Activated CD4-positive, alpha-beta T cell treated with anti-CD3 and anti-CD28 coated beads, Interleukin-2, Interleukin-4, amounts not matched to agents 100 ng/mL and 50 ng/mL, durations not matched to agents 16 hours and 8 hours (primary cell): Measurements from ENCODE around the gene TEAD2.
"Not testable (repeated sequence)": the region's sequence is repeated elsewhere in the genome, so short reads cannot be mapped to it uniquely, and the experiment has no call there.

Experiments used
- DNase-seq: peaks from one replicate; pipeline ENCODE4 v3.0.0-alpha.2; 2020; ENCODE audit warnings: low spot score

Gene TEAD2

DNA sequence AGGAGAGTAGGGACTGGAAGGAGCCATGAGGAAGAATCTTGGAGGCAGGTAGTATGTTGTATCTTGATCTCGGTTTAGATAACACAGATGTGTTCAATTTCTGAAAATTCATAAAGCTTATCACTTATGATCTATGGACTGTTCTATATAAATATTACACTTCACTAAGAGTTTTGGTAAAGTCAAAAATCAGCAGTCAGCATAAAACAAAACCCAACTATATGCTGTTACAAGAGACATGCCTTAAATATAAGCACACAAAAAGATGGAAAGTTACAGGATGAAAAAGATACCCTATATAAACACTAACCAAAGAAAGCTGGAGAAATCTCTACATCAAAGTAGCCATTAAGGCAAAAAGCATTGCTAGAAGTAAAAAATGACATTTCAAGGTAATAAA lies 21.4 kb upstream of the TEAD2 start:
- DNase-seq = no peak

DNA sequence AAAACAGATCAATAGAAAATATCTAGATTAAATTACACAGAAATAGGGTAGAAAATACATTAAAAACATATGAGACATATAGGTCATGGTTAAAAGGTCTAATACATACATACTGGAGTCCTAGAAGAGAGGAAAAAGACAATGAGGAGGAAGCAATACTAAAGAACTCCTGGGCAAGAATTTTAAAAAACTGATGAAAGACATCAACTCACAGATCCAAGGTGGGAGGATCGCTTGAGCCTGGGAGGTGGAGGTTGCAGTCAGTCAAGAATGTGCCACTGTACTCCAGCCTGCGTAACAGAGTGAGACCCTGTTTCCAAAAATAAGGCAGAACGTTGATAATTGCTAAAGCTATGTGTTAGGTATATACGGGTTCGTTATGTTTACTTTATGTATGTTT lies 20.4 kb upstream of the TEAD2 start:
- no peak for DNase-seq

DNA sequence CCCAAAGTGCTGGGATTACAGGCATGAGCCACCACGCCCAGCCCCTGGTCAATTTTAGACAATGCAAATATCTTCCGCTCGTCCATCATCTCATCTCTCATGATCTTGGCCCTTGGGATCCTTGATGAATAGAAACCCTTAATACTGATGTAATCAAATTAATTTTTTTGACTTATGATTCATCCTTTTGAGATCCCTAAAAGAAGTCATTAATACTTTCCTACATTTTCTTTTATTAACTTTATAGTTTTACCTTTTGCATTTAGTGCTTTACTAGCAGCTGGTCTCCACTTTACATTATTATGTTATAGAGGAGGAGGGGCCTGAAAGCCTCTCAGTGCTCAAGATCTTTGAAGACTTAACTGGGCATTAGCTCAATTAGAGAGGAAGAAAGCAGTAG lies 18.2 kb upstream of the TEAD2 start:
- DNase-seq = no peak

DNA sequence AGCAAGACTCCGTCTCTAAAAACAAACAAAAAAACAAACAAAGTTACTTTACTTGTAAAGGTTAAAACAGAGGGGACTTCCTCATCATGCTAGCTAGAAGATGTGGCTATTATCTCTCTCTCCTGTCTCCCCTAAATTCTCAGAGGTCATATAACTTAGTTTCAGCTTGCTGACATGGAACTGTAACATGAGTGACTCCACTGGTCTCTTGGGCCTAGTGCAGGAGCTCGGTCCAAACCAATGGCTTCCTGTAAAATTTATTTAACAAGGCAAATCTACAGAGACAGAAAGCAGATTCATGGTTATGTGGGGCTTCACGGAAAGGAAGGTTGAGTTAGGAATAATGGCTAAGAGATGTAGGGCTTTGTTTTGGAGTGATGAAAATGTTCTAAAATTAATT lies 16.3 kb upstream of the TEAD2 start:
- DNase-seq = no peak

DNA sequence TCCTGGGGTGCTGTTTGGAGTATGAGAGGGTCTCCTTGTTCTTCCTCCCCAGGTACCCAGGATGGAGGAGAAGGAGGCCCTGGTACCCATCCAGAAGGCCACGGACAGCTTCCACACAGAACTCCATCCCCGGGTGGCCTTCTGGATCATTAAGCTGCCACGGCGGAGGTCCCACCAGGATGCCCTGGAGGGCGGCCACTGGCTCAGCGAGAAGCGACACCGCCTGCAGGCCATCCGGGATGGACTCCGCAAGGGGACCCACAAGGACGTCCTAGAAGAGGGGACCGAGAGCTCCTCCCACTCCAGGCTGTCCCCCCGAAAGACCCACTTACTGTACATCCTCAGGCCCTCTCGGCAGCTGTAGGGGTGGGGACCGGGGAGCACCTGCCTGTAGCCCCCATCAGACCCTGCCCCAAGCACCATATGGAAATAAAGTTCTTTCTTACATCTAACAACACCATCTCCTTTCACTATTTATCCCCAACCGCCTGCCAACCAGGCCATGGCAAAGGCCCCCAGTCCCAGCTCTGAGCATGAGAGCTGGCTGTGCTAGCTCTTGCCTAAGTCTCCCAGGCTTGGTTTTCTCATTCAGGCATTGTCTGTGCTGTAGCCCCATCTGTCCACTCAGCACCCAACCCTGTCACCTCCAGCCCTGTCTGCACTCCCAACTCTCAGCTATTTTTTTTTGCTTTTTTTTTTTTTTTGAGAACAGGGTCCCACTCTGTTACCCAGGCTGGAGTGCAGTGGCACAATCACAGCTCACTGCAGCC lies 12.6 kb upstream of the TEAD2 start:
- no peak for DNase-seq

DNA sequence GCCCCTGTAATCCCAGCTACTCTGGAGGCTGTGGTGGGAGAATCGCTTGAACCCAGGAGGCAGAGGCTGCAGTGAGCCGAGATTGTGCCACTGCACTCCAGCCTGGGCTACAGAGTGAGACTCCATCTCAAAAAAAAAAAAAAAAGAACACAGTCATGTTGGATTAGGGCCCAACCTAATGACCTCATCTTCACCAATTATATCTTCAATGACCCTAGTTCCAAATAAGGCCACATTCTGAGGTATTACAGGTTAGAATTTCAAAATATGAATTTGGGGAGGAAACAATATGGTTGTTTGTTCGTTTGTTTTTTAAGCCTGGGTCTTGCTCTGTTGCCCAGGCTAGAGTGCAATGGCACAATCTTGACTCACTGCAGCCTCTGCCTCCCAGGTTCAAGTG lies 11.0 kb upstream of the TEAD2 start:
- not testable (repeated sequence) for DNase-seq

DNA sequence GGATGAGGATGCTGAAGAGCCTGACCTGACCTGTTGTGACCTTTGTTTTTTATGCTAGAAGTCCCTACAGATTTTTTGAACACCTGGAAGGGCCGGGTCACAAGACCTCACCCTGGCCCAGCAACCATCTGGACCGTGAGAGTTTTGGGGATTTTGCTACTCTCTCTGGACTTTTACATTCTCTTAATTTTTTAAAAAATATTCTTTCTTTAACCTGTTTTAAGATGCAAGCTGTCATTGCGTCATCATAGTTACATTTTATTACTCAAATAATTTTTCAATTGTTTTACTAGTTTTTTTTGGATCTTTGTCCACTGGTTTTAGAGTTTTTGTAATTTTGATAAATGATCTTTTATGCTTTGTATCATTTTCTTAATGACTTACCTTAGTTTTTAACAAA lies 9.0 kb upstream of the TEAD2 start:
- no peak for DNase-seq

DNA sequence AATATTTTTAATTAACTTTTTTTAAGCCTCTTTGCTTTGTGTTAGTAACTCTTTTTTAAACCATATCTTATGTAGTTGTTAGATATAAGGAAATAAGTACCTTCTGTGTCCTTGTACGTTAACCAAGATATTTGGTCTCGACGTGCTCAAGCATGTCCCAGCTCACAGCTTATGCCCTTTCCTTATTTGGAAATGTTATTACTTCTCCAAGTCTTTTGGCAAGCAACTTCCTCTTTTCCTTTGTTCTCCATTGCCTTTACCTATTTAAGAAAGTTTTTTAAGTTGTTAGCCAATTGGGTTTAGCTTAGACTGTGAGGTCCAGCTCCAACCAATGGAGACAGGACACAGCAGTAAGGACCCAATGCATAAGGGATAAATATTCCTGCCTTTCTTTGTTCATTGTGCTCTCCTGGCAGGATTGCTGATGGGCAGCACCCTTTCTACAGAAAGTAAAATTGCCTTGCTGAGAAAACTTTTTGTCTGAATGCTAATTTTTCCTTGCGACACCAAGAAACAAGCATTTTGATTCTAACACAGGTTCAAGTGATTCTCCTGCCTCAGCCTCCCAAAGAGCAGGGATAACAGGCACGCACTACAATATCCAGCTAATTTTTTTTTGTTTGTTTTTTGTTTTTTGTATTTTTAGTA lies 6.6 kb upstream of the TEAD2 start:
- DNase-seq = no peak

DNA sequence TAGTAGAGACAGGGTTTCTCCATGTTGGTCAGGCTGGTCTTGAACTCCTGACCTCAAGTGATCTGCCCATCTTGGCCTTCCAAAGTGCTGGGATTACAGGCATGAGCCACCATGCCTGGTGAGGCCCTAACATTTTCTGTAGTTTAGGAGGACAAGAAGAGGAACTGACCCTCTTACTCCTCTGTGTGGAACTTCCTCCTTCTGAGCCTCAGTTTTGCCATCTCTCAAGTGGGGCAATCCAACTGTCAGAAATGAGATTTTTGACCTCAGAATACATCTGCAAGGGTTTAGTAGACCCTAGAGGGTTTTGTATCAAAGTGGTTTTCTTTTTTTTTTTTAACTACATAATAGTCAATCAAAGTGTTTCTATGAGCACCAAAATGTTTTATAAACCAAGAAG lies 3.9 kb upstream of the TEAD2 start:
- no peak for DNase-seq

DNA sequence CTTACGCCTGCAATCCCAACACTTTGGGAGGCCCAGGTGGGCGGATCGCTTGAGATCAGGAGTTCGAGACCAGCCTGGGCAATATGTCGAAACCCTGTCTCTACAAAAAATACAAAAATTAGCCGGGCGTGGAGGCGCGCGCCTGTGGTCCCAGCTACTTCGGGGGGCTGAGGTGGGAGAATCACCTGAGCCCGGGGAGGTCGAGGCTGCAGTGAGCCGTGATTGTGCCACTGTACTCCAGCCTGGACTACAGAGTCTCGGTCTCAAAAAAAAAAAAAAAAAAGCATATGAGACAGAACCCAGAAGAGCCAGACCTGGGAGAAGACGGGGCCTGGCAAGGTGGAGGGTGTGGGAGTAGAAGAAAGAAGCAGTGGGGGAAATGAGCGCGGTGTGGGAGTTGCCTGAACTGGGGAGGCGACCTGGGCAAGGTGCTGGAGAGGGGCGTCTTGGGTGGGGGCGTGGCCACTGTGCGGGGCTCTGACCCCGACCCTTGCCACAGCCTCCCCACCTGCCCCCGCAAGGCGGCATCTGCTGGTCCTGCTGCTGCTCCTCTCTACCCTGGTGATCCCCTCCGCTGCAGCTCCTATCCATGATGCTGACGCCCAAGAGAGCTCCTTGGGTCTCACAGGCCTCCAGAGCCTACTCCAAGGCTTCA lies 2.0 kb upstream of the TEAD2 start:
- no peak for DNase-seq

DNA sequence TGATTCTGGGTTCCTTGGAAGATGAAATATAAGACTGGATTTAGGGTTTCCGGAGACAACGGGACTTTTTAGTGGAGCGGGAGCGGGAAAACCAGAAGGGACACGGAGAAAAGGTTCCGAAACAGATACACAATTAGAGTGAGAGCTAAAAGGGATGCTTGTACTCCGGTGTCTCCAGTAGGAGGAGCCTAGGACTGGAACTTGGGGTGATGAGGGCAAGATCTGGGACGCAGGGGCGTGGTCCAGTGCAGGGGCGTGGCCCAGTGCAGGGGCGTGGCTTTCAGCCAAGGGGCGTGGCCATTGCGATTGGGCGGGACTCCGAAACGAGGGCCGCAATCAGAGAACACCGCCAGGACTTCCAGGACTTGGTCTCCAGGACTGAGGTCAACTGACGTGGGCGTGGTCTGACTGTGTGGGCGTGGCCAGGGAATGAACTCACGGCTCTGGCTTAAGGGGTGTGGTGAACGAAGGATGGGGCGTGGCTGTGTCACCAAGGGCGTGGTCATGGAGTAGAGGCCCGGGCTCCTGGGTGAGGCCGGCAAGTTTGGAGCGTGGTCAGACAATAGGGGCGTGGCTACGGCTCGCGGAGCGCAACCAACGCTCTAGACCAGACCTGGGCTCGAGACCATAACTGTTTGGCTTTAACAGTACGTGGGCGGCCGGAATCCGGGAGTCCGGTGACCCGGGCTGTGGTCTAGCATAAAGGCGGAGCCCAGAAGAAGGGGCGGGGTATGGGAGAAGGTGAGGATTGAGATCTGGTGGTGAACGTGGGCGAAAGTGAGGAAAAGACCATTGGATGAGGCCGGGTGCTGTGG lies 1.3 kb upstream of the TEAD2 start, which contains the start of gene DKKL1:
Gene DKKL1 (plus strand): TSS at position 610 of the 815 bp plus-strand sequence. CDS start 122 bp downstream, at position 732.
- peak; percentile 76 for DNase-seq

DNA sequence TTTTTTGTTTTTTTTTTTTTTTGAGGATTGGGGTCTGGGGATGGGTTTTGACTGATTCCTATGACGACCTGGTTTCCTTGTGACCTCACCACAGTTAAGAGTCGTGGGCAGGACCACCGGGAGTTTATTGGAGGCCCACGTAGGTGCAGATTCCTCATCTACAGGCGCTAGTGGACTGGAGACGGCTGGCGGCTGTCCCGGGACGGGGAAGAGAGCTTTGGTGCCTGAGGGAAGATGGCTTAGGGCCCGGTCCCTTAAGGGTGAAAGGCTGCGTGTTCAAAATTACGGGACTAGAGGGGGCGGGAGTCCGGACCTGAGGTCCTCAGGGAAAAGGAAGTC lies 682 bp upstream of the TEAD2 start:
- DNase-seq = no peak

DNA sequence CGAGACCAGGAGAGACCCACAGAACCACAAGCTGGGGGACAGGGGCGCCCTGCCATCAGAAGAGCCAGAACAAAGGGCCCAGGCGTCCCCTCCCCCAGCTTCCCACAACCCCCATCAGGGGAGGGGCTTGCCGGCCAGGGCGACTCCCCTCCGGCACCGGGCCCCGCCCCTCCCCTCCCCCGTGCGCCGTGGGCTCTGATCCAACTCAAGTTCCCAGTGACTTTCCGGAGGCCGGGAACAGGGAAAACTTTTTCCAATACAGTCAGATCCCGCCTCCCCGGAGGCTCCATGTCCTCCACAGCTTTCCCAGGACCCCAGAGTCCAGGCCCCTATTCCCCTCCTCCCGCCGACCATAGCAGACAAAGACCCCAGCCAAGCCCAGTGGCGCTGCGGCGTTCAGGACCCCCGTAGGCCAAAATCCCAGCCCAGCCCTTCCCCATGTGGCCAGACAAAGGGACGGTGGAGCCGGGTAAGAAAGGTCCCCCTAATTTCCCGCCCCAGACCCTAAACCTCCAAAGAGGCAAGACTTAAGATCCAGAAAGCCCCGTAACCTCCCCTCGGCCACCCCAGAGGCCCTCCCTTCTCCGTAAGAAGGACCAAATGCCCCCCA lies 673 bp downstream of the TEAD2 start:
- DNase-seq = no peak

DNA sequence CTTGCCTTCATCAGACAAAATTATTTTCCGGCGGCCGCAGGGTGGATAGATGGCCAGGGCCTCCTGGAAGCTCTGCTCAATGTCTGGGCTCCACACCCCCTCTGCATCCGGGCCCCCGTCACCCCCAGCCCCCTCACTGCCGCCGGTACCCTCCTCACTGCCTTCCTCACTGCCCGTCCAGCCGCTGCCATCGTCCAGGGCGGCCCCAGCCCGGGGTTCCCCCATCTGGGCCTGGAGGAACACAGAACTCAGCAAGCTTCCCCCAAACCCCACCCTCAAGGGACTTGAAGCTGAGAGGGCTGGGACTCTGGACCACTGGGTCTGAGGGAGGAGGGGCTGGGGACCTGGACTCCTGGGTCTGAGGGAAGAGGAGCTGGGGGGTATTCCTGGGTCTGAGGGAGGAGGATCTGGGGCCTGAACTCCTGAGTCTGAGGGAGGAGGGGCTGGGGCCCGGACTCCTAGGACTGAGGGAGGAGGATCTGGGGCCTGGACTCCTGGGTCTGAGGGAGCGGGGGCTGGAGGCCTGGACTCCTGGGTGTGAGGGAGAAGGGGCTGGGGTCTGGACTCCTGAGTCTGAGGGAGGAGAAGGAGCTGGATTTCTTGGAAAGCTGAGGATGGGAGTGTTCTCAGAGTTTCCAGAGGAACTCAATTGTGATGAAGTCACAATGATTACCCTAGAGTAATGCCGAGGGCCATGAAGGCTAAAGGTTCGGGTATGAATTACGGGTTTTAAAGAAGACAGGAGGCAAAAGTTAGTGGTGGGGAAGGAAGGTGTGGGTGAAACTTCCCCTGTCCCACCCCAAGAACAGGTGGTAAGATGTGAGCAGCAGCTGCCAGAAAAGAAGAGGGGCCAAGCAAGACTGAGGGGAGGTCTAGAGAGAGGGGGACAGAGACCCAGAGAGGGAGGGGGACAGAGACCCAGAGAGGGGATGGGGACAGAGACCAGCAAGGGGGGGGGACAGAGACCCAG lies 2.1 kb downstream of the TEAD2 start:
- DNase-seq = no peak

DNA sequence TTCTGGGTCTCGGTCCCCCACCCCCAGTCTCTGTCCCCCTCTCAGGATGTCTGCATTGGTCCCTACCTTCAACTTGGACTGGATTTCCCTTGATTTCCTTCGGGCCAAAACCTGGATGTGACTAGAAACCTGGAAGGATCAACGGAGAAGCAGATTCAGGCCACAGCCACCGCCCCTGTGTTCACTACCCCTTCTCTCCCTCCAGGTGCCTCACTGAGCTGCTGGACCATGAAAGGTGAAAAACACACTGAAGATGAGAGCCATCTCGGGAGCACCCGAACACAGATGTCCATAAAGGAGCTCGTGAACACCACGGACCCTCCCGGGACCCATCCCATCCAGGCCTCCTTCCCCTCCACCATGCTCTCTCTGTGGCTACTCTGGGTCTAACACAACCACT lies 5.0 kb downstream of the TEAD2 start:
- DNase-seq = no peak

DNA sequence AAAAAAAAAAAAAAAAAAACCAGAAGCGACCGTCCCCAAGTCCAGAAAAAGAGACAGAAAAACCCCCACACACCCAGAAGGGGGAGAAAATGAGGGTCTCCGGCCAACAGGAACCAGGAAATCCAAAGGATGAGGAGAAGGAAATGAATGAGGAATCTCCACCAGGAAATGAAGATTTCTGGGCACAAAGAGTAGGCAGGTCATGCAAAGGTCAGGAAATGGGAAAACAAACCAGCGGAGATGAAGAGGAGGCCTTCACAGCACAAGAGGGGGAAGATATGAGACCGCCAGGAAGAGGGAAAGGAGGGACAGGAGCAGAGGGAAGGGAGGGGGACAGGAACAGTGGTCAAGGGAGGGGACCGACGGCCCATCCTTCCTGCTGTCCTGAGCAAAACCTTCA lies 5.8 kb downstream of the TEAD2 start:
- DNase-seq = no peak

DNA sequence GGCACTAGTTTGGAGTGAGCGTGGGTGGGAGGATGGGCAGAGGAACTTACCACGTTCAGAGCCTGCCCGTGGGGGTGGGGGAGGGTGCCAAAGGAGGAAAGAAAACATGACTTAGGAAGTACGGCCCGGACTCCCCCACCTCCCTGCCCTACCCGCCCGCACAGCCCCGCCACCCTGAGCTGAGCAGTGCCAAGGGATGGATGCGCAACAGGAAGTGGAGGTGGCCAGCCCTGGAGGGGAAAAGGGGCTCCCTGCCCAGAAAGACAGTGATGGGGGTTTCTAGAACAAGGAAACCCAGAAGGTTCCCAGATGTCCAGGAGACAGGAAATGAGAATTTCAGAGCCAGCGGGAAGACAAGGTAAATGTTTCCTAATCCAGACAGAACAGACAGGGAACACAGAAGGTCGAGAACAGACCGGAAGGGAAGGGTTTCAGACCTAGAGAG lies 6.3 kb downstream of the TEAD2 start:
- no peak for DNase-seq

DNA sequence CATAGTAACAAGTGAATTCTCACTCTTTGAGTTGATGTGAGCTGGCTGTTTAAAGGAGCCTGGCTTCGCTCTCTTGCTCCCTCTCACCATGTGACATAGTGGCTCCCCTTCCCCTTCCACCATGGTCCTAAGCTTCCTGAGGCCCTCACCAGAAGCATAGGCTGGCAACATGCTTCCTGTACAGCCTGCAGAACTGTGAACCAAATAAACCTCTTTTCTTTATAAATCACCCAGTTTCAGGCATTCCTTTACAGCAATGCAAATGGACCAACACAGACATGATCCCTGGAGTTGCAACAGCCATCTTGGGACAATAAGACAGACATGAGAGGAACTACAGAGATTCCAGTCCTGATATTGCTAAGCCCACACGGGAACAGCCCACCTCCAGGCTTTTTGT lies 12.6 kb downstream of the TEAD2 start:
- DNase-seq = no peak

DNA sequence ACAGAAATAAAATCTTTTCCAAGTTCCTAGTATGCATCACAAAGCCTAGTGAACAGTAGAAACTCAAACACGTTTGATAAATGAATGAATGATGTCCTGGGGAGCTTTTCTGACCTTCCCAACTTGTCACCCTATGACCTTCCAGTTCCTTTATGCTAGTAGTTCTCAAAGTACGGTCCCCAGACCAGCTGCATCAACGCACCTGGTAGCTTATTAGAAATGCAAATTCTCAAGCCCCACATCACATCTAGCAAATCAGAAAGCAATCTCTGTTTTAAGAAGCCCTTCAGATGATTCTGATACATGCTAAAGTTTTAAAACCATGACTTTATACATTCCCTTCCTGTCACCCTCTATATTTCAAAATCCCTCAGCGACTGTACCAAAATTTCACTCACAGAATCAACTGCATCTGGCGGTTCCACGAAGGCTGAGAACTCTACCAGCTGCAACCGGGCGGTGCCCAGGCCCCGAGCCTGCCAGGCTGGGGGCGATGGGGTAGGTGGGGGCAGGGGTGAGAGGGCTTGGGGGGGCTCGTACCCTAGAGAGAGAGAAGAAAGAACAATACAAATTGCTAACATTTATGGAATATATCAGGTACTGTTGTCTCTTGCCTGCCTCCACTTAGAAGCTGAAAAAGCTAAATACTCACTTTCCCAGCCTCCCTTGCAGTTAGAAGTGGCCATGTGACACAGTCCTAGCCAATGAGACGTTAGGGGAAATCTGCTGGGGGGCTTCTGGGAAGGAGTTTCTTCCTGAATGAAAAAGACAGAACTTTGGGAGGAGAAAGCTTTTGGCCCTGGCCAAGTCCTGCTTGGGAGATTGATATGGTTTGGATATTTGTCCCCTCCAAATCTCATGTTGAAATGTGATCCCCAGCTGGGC lies 13.7 kb downstream of the TEAD2 start:
- DNase-seq = no peak

DNA sequence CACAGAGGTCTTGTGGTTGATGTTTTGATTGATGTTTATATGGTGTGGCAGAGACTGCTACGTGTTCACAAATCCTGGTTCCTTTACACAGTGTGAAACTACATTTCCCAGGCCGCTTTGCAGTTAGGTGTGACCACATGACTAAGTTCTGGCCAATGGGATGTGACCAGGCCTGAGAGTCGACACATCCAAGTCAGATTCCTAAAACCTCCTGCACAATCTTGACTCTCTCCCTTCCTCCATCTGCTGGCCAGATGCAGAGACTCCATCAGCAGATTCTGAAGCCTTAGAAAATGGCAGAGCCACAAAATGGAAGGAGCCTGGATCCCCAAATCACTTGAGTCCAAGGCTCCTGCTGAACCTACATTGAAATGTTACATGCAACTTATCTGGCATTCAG lies 14.4 kb downstream of the TEAD2 start:
- no peak for DNase-seq
